GM23338 (cell line): Measurements from ENCODE around the gene PRKAR1B. TPM values are rescaled to one million over a fixed set of nuclear protein-coding genes. Genes with fewer than 3 reads are reported as not detected.

Experiments
- ATAC-seq: fragments of 200-7000 bp; cut with Tn5 transposase; 3 replicates; pipeline ENCODE4 v1.9.1; 2020
- DNase-seq: peaks from one replicate; pipeline ENCODE4 v3.0.0-alpha.2; 2015; ENCODE audit warnings: low spot score
- H2AFZ ChIP-seq: fragments of 200-600 bp; sonication (generic); 2 replicates; pipeline ENCODE4 v1.8.0; 2016; ENCODE audit warnings: antibody characterized with exemption, mild to moderate bottlenecking, moderate library complexity
- H3F3A ChIP-seq: fragments of 200-600 bp; sonication (generic); replicated peaks from 2 replicates; pipeline ENCODE4 v1.8.0; 2017; ENCODE audit warnings: antibody characterized with exemption, mixed run types, low read depth
- H3K27ac ChIP-seq: fragments of 200-600 bp; sonication (generic); 2 replicates; pipeline ENCODE4 v1.6.1; 2016; ENCODE audit warnings: low read depth
- H3K27me3 ChIP-seq: fragments of 200-600 bp; sonication (generic); 2 replicates; pipeline ENCODE4 v1.8.0; 2016; ENCODE audit warnings: mild to moderate bottlenecking, mixed run types, moderate library complexity; ENCODE audit not compliant: insufficient read depth
- H3K36me3 ChIP-seq: fragments of 200-600 bp; sonication (generic); 2 replicates; pipeline ENCODE4 v1.8.0; 2016; ENCODE audit warnings: mild to moderate bottlenecking; ENCODE audit not compliant: insufficient read depth
- H3K4me1 ChIP-seq: fragments of 200-600 bp; sonication (generic); 2 replicates; pipeline ENCODE4 v1.8.0; 2016; ENCODE audit warnings: mild to moderate bottlenecking, moderate library complexity; ENCODE audit not compliant: insufficient read depth
- H3K4me2 ChIP-seq: fragments of 200-600 bp; sonication (generic); 2 replicates; pipeline ENCODE4 v1.7.1; 2017; ENCODE audit warnings: mixed run types
- H3K4me3 ChIP-seq: fragments of 200-600 bp; sonication (generic); 2 replicates; pipeline ENCODE4 v1.6.1; 2016; ENCODE audit warnings: mixed run types
- H3K79me2 ChIP-seq: fragments of 200-600 bp; sonication (generic); replicated peaks from 2 replicates; pipeline ENCODE4 v1.8.0; 2017; ENCODE audit warnings: mild to moderate bottlenecking; ENCODE audit not compliant: insufficient read depth
- H3K9me2 ChIP-seq: fragments of 200-600 bp; sonication (generic); 2 replicates; pipeline ENCODE4 v1.8.0; 2017; ENCODE audit not compliant: insufficient read depth
- H4K20me1 ChIP-seq: fragments of 200-600 bp; sonication (generic); replicated peaks from 2 replicates; pipeline ENCODE4 v1.8.0; 2017; ENCODE audit warnings: mild to moderate bottlenecking; ENCODE audit not compliant: insufficient read depth
- H3K27ac Mint-ChIP-seq: 2 replicates; pipeline ENCODE4 v1.8.0; 2020; ENCODE audit warnings: inconsistent platforms, mild to moderate bottlenecking, moderate library complexity, mixed read lengths
- H3K27me3 Mint-ChIP-seq: 3 replicates; pipeline ENCODE4 v1.8.0; 2022; ENCODE audit warnings: low read depth, mild to moderate bottlenecking, moderate library complexity, mixed read lengths, inconsistent platforms; ENCODE audit not compliant: insufficient read depth, poor library complexity
- H3K36me3 Mint-ChIP-seq: 3 replicates; pipeline ENCODE4 v1.8.0; 2021; ENCODE audit warnings: low read depth, mild to moderate bottlenecking, inconsistent platforms, moderate library complexity, mixed read lengths
- H3K4me1 Mint-ChIP-seq: 3 replicates; pipeline ENCODE4 v1.8.0; 2020; ENCODE audit warnings: mild to moderate bottlenecking, inconsistent platforms, mixed read lengths
- H3K4me3 Mint-ChIP-seq: 3 replicates; pipeline ENCODE4 v1.8.0; 2021; ENCODE audit warnings: moderate library complexity, mild to moderate bottlenecking, inconsistent platforms, mixed read lengths
- H3K9me3 Mint-ChIP-seq: 3 replicates; pipeline ENCODE4 v1.8.0; 2020; ENCODE audit warnings: moderate library complexity, mild to moderate bottlenecking, inconsistent platforms, mixed read lengths
- CREB1 ChIP-seq: fragments of 250-450 bp; sonication (Bioruptor Pico); IDR thresholded peaks from 2 replicates; pipeline ENCODE4 v1.5.0; 2020; ENCODE audit warnings: low read depth, mild to moderate bottlenecking, moderate library complexity
- CTCF ChIP-seq, 2 experiments: fragments of 200-600 bp in 1 of 2; sonication (generic) in 1 of 2; conservative IDR thresholded peaks; 2 replicates each; pipeline versions ENCODE4 v1.5.1 to v1.6.1; 2016 to 2017; ENCODE audit warnings: antibody characterized with exemption in 2 of 2, low read depth in 2 of 2, mild to moderate bottlenecking in 2 of 2, moderate library complexity in 1 of 2
- ETS1 ChIP-seq: IDR thresholded peaks from 2 replicates; pipeline ENCODE4 v1.6.1; 2016; ENCODE audit warnings: antibody characterized with exemption
- EZH2 ChIP-seq: fragments of 200-600 bp; sonication (generic); IDR thresholded peaks from one replicate; pipeline ENCODE4 v1.8.0; 2017; ENCODE audit warnings: antibody characterized with exemption, mild to moderate bottlenecking, low read depth; ENCODE audit not compliant: unreplicated experiment
- EZH2phosphoT487 ChIP-seq: fragments of 200-600 bp; sonication (generic); IDR thresholded peaks from one replicate; pipeline ENCODE4 v1.8.1; 2018; ENCODE audit warnings: antibody characterized with exemption; ENCODE audit not compliant: unreplicated experiment
- JUNB ChIP-seq: IDR thresholded peaks from one replicate; pipeline ENCODE4 v1.6.1; 2016; ENCODE audit warnings: antibody characterized with exemption; ENCODE audit not compliant: unreplicated experiment
- NANOG ChIP-seq: IDR thresholded peaks from 2 replicates; pipeline ENCODE4 v1.6.1; 2016; ENCODE audit warnings: antibody characterized with exemption, borderline replicate concordance
- POLR2AphosphoS5 ChIP-seq: IDR thresholded peaks from 2 replicates; pipeline ENCODE4 v1.6.1; 2016; ENCODE audit warnings: antibody characterized with exemption, low read depth
- REST ChIP-seq: IDR thresholded peaks from one replicate; pipeline ENCODE4 v1.6.1; 2018; ENCODE audit warnings: antibody characterized with exemption; ENCODE audit not compliant: unreplicated experiment
- STAT1 ChIP-seq: IDR thresholded peaks from one replicate; pipeline ENCODE4 v1.6.1; 2016; ENCODE audit warnings: antibody characterized with exemption; ENCODE audit not compliant: unreplicated experiment
- ZNF114 ChIP-seq: fragments of 250-450 bp; sonication (Bioruptor Pico); IDR thresholded peaks from 2 replicates; pipeline ENCODE4 v1.5.0; 2020; ENCODE audit warnings: mild to moderate bottlenecking, moderate library complexity
- ZNF331 ChIP-seq: fragments of 250-450 bp; sonication (Bioruptor Pico); IDR thresholded peaks from 2 replicates; pipeline ENCODE4 v1.5.0; 2020; ENCODE audit warnings: low read depth, mild to moderate bottlenecking, moderate library complexity
- ZNF462 ChIP-seq: fragments of 250-450 bp; sonication (Bioruptor Pico); IDR thresholded peaks from 2 replicates; pipeline ENCODE4 v1.5.0; 2020; ENCODE audit warnings: mild to moderate bottlenecking, moderate library complexity
- polyA plus RNA-seq: library from polyadenylated mRNA; unstranded; fragments of >200 nt; fragmentation: Nextera tagmentation; extraction: Ambion mirVana; gene quantifications from 2 replicates; pipeline ENCODE4 v1.2.1, GENCODE V29; 2016
- total RNA-seq: library from RNA; depleted of rRNA; stranded (reverse); fragments of >200 nt; shearing (Covaris generic); gene quantifications from 2 replicates; pipeline ENCODE4 v1.2.3, GENCODE V29; 2014

The PRKAR1B gene
- total and polyA plus RNA-seq, 2 experiments from 2014 or later: 35.7 to 36.7 TPM

GRCh38 chr7:711093-711921 lies 15.8 kb downstream of the PRKAR1B start:
- H3K36me3 Mint-ChIP-seq: peaks cover 43% of the 10 kb centered on the region
- peak overlapping the region; percentile 63; the same call in 2 of the 3 replicates for H3K4me3 Mint-ChIP-seq
- H3K27ac Mint-ChIP-seq: peak overlapping the region; percentile 80; the same call in 1 of the 2 replicates
- H3K4me1 Mint-ChIP-seq: peaks cover 23% of the 10 kb centered on the region
- Histone ChIP-seq H3F3A (no peaks in the 10 kb centered on the region), H3K36me3 (no peaks in the 10 kb centered on the region), H3K79me2 (peaks cover 48% of the 10 kb centered on the region), H3K9me2 (no peaks in the 10 kb centered on the region), H4K20me1 (no peaks in the 10 kb centered on the region; the same call in none of the 2 replicates), H3K4me2 (peak overlapping the region; percentile 77), H2AFZ (no peak overlapping the region), H3K27me3 (no peaks in the 10 kb centered on the region), H3K4me3 (peak overlapping the region; percentile 57), H3K27ac (no peak overlapping the region), H3K4me1 (peaks cover 3% of the 10 kb centered on the region; the same call in 1 of the 2 replicates)
- DNase-seq (no peak), ATAC-seq (no peak; the same call in 2 of the 3 replicates)
- H3K9me3 Mint-ChIP-seq: no peaks in the 10 kb centered on the region; the same call in none of the 3 replicates
- TF ChIP-seq STAT1: no peak
- no peak for TF ChIP-seq CREB1
- TF ChIP-seq JUNB: no peak
- no peak for TF ChIP-seq CTCF (conservative IDR thresholded peaks at IDR 0.05; ENCODE audit: low read depth in 2 of 2)
- TF ChIP-seq ZNF114 (CRISPR knock-in tag): no peak
- TF ChIP-seq EZH2phosphoT487: no peak
- no peak for TF ChIP-seq REST
- no peak for TF ChIP-seq POLR2AphosphoS5
- no peak for TF ChIP-seq ZNF462 (CRISPR knock-in tag)
- no peak for TF ChIP-seq ETS1
- TF ChIP-seq NANOG: no peak
- TF ChIP-seq ZNF331 (CRISPR knock-in tag): no peak
- TF ChIP-seq EZH2: no peak
- peaks cover 7% of the 10 kb centered on the region for H3K27me3 Mint-ChIP-seq
